Heart right ventricle (tissue), 16 donors: ENCODE results near the gene NUCKS1. TPM values are rescaled to one million over a fixed set of nuclear protein-coding genes. Genes with fewer than 3 reads are reported as not detected.

Experiments
- ATAC-seq, 8 donors: fragments of 200-7000 bp; cut with Tn5 transposase; one replicate each; pipeline ENCODE4 v1.9.1; 2020; ENCODE audit warnings: mild to moderate bottlenecking in 8 of 8, moderate library complexity in 8 of 8, moderate number of reproducible peaks in 1 of 8
- DNase-seq, 2 donors: peaks; one replicate each; pipeline ENCODE4 v3.0.0-alpha.2; 2020
- H3K27ac ChIP-seq, 10 donors: fragments of 200-600 bp; sonication (generic) in 2 of 10; one replicate each; pipeline versions ENCODE4 v1.5.0 to v1.8.0; 2020 to 2022; ENCODE audit warnings: mild to moderate bottlenecking in 3 of 10
- H3K27me3 ChIP-seq, 7 donors: fragments of 200-600 bp; one replicate each; pipeline ENCODE4 v1.8.0; 2021 to 2022; ENCODE audit warnings: mild to moderate bottlenecking in 2 of 7
- H3K36me3 ChIP-seq, 9 donors: fragments of 200-600 bp; sonication (generic) in 1 of 9; one replicate each; pipeline versions ENCODE4 v1.5.0 to v1.8.0; 2020 to 2022; ENCODE audit warnings: mild to moderate bottlenecking in 2 of 9
- H3K4me1 ChIP-seq, 9 donors: fragments of 200-600 bp; sonication (generic) in 1 of 9; one replicate each; pipeline versions ENCODE4 v1.5.0 to v1.8.0; 2020 to 2022; ENCODE audit warnings: mild to moderate bottlenecking in 4 of 9
- H3K4me3 ChIP-seq, 10 donors: fragments of 200-600 bp; sonication (generic) in 2 of 10; one replicate each; pipeline versions ENCODE4 v1.5.0 to v1.8.0; 2020 to 2022; ENCODE audit warnings: mild to moderate bottlenecking in 7 of 10, moderate library complexity in 2 of 10
- H3K9me3 ChIP-seq, 11 donors: fragments of 200-600 bp in 10 of 11; sonication (generic) in 2 of 11; one replicate each; pipeline versions ENCODE4 v1.5.0 to v1.8.0; 2013 to 2022; ENCODE audit warnings: mild to moderate bottlenecking in 2 of 11, control low read depth in 1 of 11, moderate library complexity in 1 of 11
- WGBS, 2 donors: extraction: QIAGEN DNeasy Blood & Tissue Kit; methylation state at CpG; one replicate each; pipeline ENCODE4 v1.1.7; 2013; ENCODE audit warnings: inconsistent platforms in 1 of 2; 5-methylcytosine and 5-hydroxymethylcytosine counted together
- intact Hi-C, 10 donors: fragments of 100-400 bp; cut with DNase I; formaldehyde crosslinking; loops; one replicate each; pipeline versions ENCODE4 v1.11.1 to v1.14.2; 2022
- polyA plus RNA-seq, 2 donors: library from polyadenylated mRNA; stranded (reverse); fragments of 200-250 nt; gene quantifications; one replicate each; pipeline ENCODE4 v1.2.3, GENCODE V29; 2013
- total RNA-seq, 10 donors: library from RNA; stranded (reverse); fragmentation: NEBNext Ultra II Directional in 3 of 10; extraction: Animal tissue kit (Norgen Biotek cat#: 25700) in 3 of 10; gene quantifications; one replicate each; pipeline versions ENCODE4 v1.2.1 to v1.2.4, GENCODE V29; 2021 to 2023
- TF ChIP-seq, protein P1 (sequence below), 9 donors: fragments of 200-600 bp; sonication (generic) in 2 of 9; IDR thresholded peaks; one replicate each; pipeline versions ENCODE4 v1.5.0 to v1.8.0; 2021 to 2022; ENCODE audit warnings: antibody characterized with exemption in 9 of 9, mild to moderate bottlenecking in 5 of 9, moderate library complexity in 1 of 9
- donor health status: Arrhythmogenic right ventricular cardiomyopathy.
- donor health status: ischemic (EF 13 %, LVEDD 7.1; RV severe dilation, severe dysfunction).
- donor health status: healthy with polysubstance abuse.
- donor health status: DM: no; HTN: yes; CAD: no.
- donor health status: DM: no; HTN: no; CAD: no.
- donor health status: ischemic (EF 25% LVEDD 6.9; RV normal size, moderate dysfunction).
- donor health status: ischemic (EF 25% LVEDD 5.7; RV mildly dilated, moderate dysfunction).
- donor health status: healthy.
- donor health status: DM: yes; HTN: yes; CAD: no.
- donor health status: Ischemic cardiomyopathy.
- donor health status: ischemic (EF 35%, LVEDD 5.7; RV mildly dilated, moderate dysfunction).
- donor health status: nonischemic (EF 11% LVEDD 7.7; RV severe dilation, severe dysfunction).
- donor health status: DM: yes; HTN: yes; CAD: no.
- donor health status: PGD.
- donor health status: ischemic (EF 29% LVEDD 5.4; RV normal size, mild dysfunction).
- donor health status: nonischemic (EF 23%, LVEDD 6.1; RV moderate dilation, normal function).

The NUCKS1 gene
- total and polyA plus RNA-seq, 12 donors: 31.8 to 245 (median 211) TPM

GRCh38 chr1:205748403-205749233 lies 1.4 kb downstream of the NUCKS1 start:
- Histone ChIP-seq H3K27ac (peak overlapping the region; percentile 90 to 98 (median 95)), H3K4me3 (peak overlapping the region; percentile 53 to 93 (median 78)), H3K9me3 (no peaks in the 10 kb centered on the region), H3K36me3 (peaks cover 0 to 10% (median 0%) of the 10 kb centered on the region in 9 donors), H3K27me3 (no peaks in the 10 kb centered on the region), H3K4me1 (peaks cover 4 to 50% (median 46%) of the 10 kb centered on the region in 9 donors)
- 0 to 1% methylated on average over 25 of the region's 25 CpGs for WGBS, 2 donors
- TF ChIP-seq, protein P1, sequence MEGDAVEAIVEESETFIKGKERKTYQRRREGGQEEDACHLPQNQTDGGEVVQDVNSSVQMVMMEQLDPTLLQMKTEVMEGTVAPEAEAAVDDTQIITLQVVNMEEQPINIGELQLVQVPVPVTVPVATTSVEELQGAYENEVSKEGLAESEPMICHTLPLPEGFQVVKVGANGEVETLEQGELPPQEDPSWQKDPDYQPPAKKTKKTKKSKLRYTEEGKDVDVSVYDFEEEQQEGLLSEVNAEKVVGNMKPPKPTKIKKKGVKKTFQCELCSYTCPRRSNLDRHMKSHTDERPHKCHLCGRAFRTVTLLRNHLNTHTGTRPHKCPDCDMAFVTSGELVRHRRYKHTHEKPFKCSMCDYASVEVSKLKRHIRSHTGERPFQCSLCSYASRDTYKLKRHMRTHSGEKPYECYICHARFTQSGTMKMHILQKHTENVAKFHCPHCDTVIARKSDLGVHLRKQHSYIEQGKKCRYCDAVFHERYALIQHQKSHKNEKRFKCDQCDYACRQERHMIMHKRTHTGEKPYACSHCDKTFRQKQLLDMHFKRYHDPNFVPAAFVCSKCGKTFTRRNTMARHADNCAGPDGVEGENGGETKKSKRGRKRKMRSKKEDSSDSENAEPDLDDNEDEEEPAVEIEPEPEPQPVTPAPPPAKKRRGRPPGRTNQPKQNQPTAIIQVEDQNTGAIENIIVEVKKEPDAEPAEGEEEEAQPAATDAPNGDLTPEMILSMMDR (IDR thresholded peaks at IDR 0.05): no peak
- peak in 1 of 2 donors; percentile 12 for DNase-seq
- intact Hi-C loops: loop anchor here in 1 of 10 donors (2.0 kb wide), 1 partner anchor 64 kb away; the partner anchor contains the start of gene SLC41A1
- peak; percentile 13 to 69 (median 44) for ATAC-seq

DNA sequence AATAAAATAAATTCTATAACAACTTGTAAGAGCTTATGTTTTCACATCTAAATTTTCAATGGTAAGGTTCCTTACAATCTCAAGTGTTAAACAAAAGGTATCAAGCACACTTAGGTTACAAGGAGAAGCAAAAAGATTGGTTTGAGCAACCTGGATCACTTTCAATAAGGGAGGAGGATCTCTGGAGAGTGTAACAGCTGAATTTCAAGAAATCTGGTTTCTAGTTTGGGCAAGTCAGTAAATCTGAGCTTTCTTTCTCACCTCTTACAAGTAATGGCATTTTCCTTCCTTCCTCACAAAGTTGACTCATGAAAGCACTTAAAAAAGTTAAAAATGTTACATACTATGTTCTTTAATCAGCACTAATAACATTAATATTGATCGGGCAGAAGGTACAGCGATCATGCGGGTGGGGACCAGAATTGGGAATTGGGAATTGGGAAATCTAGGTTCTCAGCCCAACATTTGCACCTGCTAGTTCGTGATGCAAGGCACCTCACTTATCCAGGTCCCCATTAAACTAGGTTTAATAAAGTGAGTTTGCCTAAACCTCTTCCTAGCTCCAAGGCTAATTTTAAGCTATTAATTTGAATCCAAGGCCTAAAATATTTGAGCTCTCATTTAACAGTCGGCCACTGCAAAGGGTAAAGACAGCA lies 3.1 kb downstream of the NUCKS1 start:
- Histone ChIP-seq H3K36me3 (peaks cover 0 to 10% (median 0%) of the 10 kb centered on the region in 9 donors), H3K27ac (peak overlapping the region in 2 of 10 donors; percentile 11 to 21), H3K4me3 (peak overlapping the region in 6 of 10 donors; percentile 73 to 86 (median 78)), H3K4me1 (peaks cover 4 to 67% (median 61%) of the 10 kb centered on the region in 9 donors), H3K27me3 (no peaks in the 10 kb centered on the region), H3K9me3 (no peaks in the 10 kb centered on the region)
- TF ChIP-seq, protein P1 (IDR thresholded peaks at IDR 0.05): no peak
- intact Hi-C loops: no loop called here
- DNase-seq: no peak
- WGBS, 2 donors: 58 to 65% methylated on average over 5 of the region's 5 CpGs
- no peak for ATAC-seq

- Histone ChIP-seq H3K27ac (peak overlapping the region in 2 of 10 donors; percentile 3 to 38), H3K27me3 (no peaks in the 10 kb centered on the region), H3K9me3 (no peaks in the 10 kb centered on the region), H3K4me3 (no peak overlapping the region), H3K4me1 (peaks cover 4 to 77% (median 68%) of the 10 kb centered on the region in 9 donors), H3K36me3 (peaks cover 0 to 24% (median 0%) of the 10 kb centered on the region in 9 donors)
- intact Hi-C loops: no loop called here
- ATAC-seq: no peak
- TF ChIP-seq, protein P1 (IDR thresholded peaks at IDR 0.05): no peak
- DNase-seq: no peak
- 91 to 95% methylated on average over 8 of the region's 8 CpGs for WGBS, 2 donors
Observed at GRCh38 chr1:205744403-205744802, 5.6 kb downstream of the NUCKS1 start.

DNA sequence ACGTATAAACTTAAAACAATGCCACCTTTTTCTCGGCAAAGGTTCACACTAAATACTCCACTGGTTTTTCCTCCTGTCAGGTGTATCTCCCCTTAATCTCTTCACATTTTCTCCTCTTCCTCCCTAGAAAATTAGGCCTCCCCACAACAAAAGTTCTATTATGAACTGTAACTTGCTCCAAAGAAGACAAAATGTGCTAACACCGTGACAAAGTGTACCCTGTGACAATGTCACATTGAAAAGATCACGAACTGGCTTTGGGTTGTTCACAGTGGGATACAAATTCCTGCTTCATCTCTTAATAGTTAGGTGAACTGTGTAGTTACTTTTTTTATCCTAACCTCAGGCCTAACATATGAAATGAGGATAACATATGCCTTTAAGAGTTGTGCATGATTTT lies 6.0 kb downstream of the NUCKS1 start:
- Histone ChIP-seq H3K9me3 (no peaks in the 10 kb centered on the region), H3K27me3 (no peaks in the 10 kb centered on the region), H3K4me1 (peaks cover 4 to 81% (median 68%) of the 10 kb centered on the region in 9 donors), H3K4me3 (no peak overlapping the region), H3K27ac (peak overlapping the region in 3 of 10 donors; percentile 1 to 38 (median 3)), H3K36me3 (peaks cover 0 to 24% (median 0%) of the 10 kb centered on the region in 9 donors)
- WGBS, 2 donors: 33 to 51% methylated on average over 4 of the region's 4 CpGs
- intact Hi-C loops: no loop called here
- peak in 1 of 8 donors; percentile 63 for ATAC-seq
- TF ChIP-seq, protein P1 (IDR thresholded peaks at IDR 0.05): no peak
- DNase-seq: no peak
